GM23338 (cell line): ENCODE results near the gene TRIM14. TPM values are rescaled to one million over a fixed set of nuclear protein-coding genes. Genes with fewer than 3 reads are reported as not detected.

Experiments used
- ATAC-seq: fragments of 200-7000 bp; cut with Tn5 transposase; 3 replicates; pipeline ENCODE4 v1.9.1; 2020
- DNase-seq: peaks from one replicate; pipeline ENCODE4 v3.0.0-alpha.2; 2015; ENCODE audit warnings: low spot score
- H2AFZ ChIP-seq: fragments of 200-600 bp; sonication (generic); 2 replicates; pipeline ENCODE4 v1.8.0; 2016; ENCODE audit warnings: antibody characterized with exemption, mild to moderate bottlenecking, moderate library complexity
- H3F3A ChIP-seq: fragments of 200-600 bp; sonication (generic); replicated peaks from 2 replicates; pipeline ENCODE4 v1.8.0; 2017; ENCODE audit warnings: antibody characterized with exemption, mixed run types, low read depth
- H3K27ac ChIP-seq: fragments of 200-600 bp; sonication (generic); 2 replicates; pipeline ENCODE4 v1.6.1; 2016; ENCODE audit warnings: low read depth
- H3K27me3 ChIP-seq: fragments of 200-600 bp; sonication (generic); 2 replicates; pipeline ENCODE4 v1.8.0; 2016; ENCODE audit warnings: mild to moderate bottlenecking, mixed run types, moderate library complexity; ENCODE audit not compliant: insufficient read depth
- H3K36me3 ChIP-seq: fragments of 200-600 bp; sonication (generic); 2 replicates; pipeline ENCODE4 v1.8.0; 2016; ENCODE audit warnings: mild to moderate bottlenecking; ENCODE audit not compliant: insufficient read depth
- H3K4me1 ChIP-seq: fragments of 200-600 bp; sonication (generic); 2 replicates; pipeline ENCODE4 v1.8.0; 2016; ENCODE audit warnings: mild to moderate bottlenecking, moderate library complexity; ENCODE audit not compliant: insufficient read depth
- H3K4me2 ChIP-seq: fragments of 200-600 bp; sonication (generic); 2 replicates; pipeline ENCODE4 v1.7.1; 2017; ENCODE audit warnings: mixed run types
- H3K4me3 ChIP-seq: fragments of 200-600 bp; sonication (generic); 2 replicates; pipeline ENCODE4 v1.6.1; 2016; ENCODE audit warnings: mixed run types
- H3K79me2 ChIP-seq: fragments of 200-600 bp; sonication (generic); replicated peaks from 2 replicates; pipeline ENCODE4 v1.8.0; 2017; ENCODE audit warnings: mild to moderate bottlenecking; ENCODE audit not compliant: insufficient read depth
- H3K9me2 ChIP-seq: fragments of 200-600 bp; sonication (generic); 2 replicates; pipeline ENCODE4 v1.8.0; 2017; ENCODE audit not compliant: insufficient read depth
- H4K20me1 ChIP-seq: fragments of 200-600 bp; sonication (generic); replicated peaks from 2 replicates; pipeline ENCODE4 v1.8.0; 2017; ENCODE audit warnings: mild to moderate bottlenecking; ENCODE audit not compliant: insufficient read depth
- H3K27ac Mint-ChIP-seq: 2 replicates; pipeline ENCODE4 v1.8.0; 2020; ENCODE audit warnings: inconsistent platforms, mild to moderate bottlenecking, moderate library complexity, mixed read lengths
- H3K27me3 Mint-ChIP-seq: 3 replicates; pipeline ENCODE4 v1.8.0; 2022; ENCODE audit warnings: low read depth, mild to moderate bottlenecking, moderate library complexity, mixed read lengths, inconsistent platforms; ENCODE audit not compliant: insufficient read depth, poor library complexity
- H3K36me3 Mint-ChIP-seq: 3 replicates; pipeline ENCODE4 v1.8.0; 2021; ENCODE audit warnings: low read depth, mild to moderate bottlenecking, inconsistent platforms, moderate library complexity, mixed read lengths
- H3K4me1 Mint-ChIP-seq: 3 replicates; pipeline ENCODE4 v1.8.0; 2020; ENCODE audit warnings: mild to moderate bottlenecking, inconsistent platforms, mixed read lengths
- H3K4me3 Mint-ChIP-seq: 3 replicates; pipeline ENCODE4 v1.8.0; 2021; ENCODE audit warnings: moderate library complexity, mild to moderate bottlenecking, inconsistent platforms, mixed read lengths
- H3K9me3 Mint-ChIP-seq: 3 replicates; pipeline ENCODE4 v1.8.0; 2020; ENCODE audit warnings: moderate library complexity, mild to moderate bottlenecking, inconsistent platforms, mixed read lengths
- CREB1 ChIP-seq: fragments of 250-450 bp; sonication (Bioruptor Pico); IDR thresholded peaks from 2 replicates; pipeline ENCODE4 v1.5.0; 2020; ENCODE audit warnings: low read depth, mild to moderate bottlenecking, moderate library complexity
- EZH2 ChIP-seq: fragments of 200-600 bp; sonication (generic); IDR thresholded peaks from one replicate; pipeline ENCODE4 v1.8.0; 2017; ENCODE audit warnings: antibody characterized with exemption, mild to moderate bottlenecking, low read depth; ENCODE audit not compliant: unreplicated experiment
- EZH2phosphoT487 ChIP-seq: fragments of 200-600 bp; sonication (generic); IDR thresholded peaks from one replicate; pipeline ENCODE4 v1.8.1; 2018; ENCODE audit warnings: antibody characterized with exemption; ENCODE audit not compliant: unreplicated experiment
- JUNB ChIP-seq: IDR thresholded peaks from one replicate; pipeline ENCODE4 v1.6.1; 2016; ENCODE audit warnings: antibody characterized with exemption; ENCODE audit not compliant: unreplicated experiment
- NANOG ChIP-seq: IDR thresholded peaks from 2 replicates; pipeline ENCODE4 v1.6.1; 2016; ENCODE audit warnings: antibody characterized with exemption, borderline replicate concordance
- POLR2AphosphoS5 ChIP-seq: IDR thresholded peaks from 2 replicates; pipeline ENCODE4 v1.6.1; 2016; ENCODE audit warnings: antibody characterized with exemption, low read depth
- REST ChIP-seq: IDR thresholded peaks from one replicate; pipeline ENCODE4 v1.6.1; 2018; ENCODE audit warnings: antibody characterized with exemption; ENCODE audit not compliant: unreplicated experiment
- STAT1 ChIP-seq: IDR thresholded peaks from one replicate; pipeline ENCODE4 v1.6.1; 2016; ENCODE audit warnings: antibody characterized with exemption; ENCODE audit not compliant: unreplicated experiment
- ZNF114 ChIP-seq: fragments of 250-450 bp; sonication (Bioruptor Pico); IDR thresholded peaks from 2 replicates; pipeline ENCODE4 v1.5.0; 2020; ENCODE audit warnings: mild to moderate bottlenecking, moderate library complexity
- ZNF331 ChIP-seq: fragments of 250-450 bp; sonication (Bioruptor Pico); IDR thresholded peaks from 2 replicates; pipeline ENCODE4 v1.5.0; 2020; ENCODE audit warnings: low read depth, mild to moderate bottlenecking, moderate library complexity
- ZNF462 ChIP-seq: fragments of 250-450 bp; sonication (Bioruptor Pico); IDR thresholded peaks from 2 replicates; pipeline ENCODE4 v1.5.0; 2020; ENCODE audit warnings: mild to moderate bottlenecking, moderate library complexity
- polyA plus RNA-seq: library from polyadenylated mRNA; unstranded; fragments of >200 nt; fragmentation: Nextera tagmentation; extraction: Ambion mirVana; gene quantifications from 2 replicates; pipeline ENCODE4 v1.2.1, GENCODE V29; 2016
- total RNA-seq: library from RNA; depleted of rRNA; stranded (reverse); fragments of >200 nt; shearing (Covaris generic); gene quantifications from 2 replicates; pipeline ENCODE4 v1.2.3, GENCODE V29; 2014
- TF ChIP-seq, protein P1 (sequence below), 2 experiments: fragments of 200-600 bp in 1 of 2; sonication (generic) in 1 of 2; conservative IDR thresholded peaks; 2 replicates each; pipeline versions ENCODE4 v1.5.1 to v1.6.1; 2016 to 2017; ENCODE audit warnings: antibody characterized with exemption in 2 of 2, low read depth in 2 of 2, mild to moderate bottlenecking in 2 of 2, moderate library complexity in 1 of 2
- TF ChIP-seq, protein P2 (sequence below): IDR thresholded peaks from 2 replicates; pipeline ENCODE4 v1.6.1; 2016; ENCODE audit warnings: antibody characterized with exemption

TRIM14 gene
- total and polyA plus RNA-seq, 2 experiments from 2014 or later: 17.2 to 25.3 TPM

DNA sequence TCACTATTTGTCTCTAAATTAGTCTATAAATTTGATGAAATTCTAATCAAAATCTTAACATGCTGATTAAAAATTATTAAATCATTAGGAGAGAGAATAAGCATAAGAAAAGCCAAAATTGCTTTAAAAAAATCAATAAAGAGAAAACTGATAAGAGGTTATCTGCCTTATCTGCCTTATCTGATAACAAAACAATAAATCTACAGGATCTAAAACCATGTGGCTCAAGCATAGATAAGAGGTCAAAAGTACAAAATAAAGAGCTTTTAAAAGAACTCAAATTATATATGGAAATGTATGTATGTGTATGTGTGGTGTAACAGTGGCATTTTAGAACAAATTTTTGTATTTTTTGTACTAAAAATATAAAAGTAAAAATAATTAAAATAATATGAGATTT is 18.6 kb downstream of the TRIM14 start:
- no peaks in the 10 kb centered on the region for H3F3A ChIP-seq
- Mint-ChIP-seq H3K27ac (no peak overlapping the region), H3K4me1 (peaks cover 11% of the 10 kb centered on the region), H3K27me3 (peaks cover 8% of the 10 kb centered on the region), H3K36me3 (peaks cover 2% of the 10 kb centered on the region; the same call in 1 of the 3 replicates), H3K4me3 (no peak overlapping the region), H3K9me3 (no peaks in the 10 kb centered on the region)
- H4K20me1 ChIP-seq: no peaks in the 10 kb centered on the region
- ATAC-seq (no peak), DNase-seq (no peak)
- H3K9me2 ChIP-seq: no peaks in the 10 kb centered on the region
- H2AFZ ChIP-seq: no peak overlapping the region
- no peaks in the 10 kb centered on the region for H3K27me3 ChIP-seq
- no peaks in the 10 kb centered on the region for H3K79me2 ChIP-seq
- H3K4me3 ChIP-seq: no peak overlapping the region
- H3K36me3 ChIP-seq: peaks cover 8% of the 10 kb centered on the region; the same call in 1 of the 2 replicates
- no peaks in the 10 kb centered on the region for H3K4me1 ChIP-seq
- no peak overlapping the region for H3K4me2 ChIP-seq
- H3K27ac ChIP-seq: no peak overlapping the region
- TF ChIP-seq STAT1: no peak
- TF ChIP-seq EZH2phosphoT487: no peak
- TF ChIP-seq EZH2: no peak
- no peak for TF ChIP-seq REST
- TF ChIP-seq, protein P1, sequence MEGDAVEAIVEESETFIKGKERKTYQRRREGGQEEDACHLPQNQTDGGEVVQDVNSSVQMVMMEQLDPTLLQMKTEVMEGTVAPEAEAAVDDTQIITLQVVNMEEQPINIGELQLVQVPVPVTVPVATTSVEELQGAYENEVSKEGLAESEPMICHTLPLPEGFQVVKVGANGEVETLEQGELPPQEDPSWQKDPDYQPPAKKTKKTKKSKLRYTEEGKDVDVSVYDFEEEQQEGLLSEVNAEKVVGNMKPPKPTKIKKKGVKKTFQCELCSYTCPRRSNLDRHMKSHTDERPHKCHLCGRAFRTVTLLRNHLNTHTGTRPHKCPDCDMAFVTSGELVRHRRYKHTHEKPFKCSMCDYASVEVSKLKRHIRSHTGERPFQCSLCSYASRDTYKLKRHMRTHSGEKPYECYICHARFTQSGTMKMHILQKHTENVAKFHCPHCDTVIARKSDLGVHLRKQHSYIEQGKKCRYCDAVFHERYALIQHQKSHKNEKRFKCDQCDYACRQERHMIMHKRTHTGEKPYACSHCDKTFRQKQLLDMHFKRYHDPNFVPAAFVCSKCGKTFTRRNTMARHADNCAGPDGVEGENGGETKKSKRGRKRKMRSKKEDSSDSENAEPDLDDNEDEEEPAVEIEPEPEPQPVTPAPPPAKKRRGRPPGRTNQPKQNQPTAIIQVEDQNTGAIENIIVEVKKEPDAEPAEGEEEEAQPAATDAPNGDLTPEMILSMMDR (conservative IDR thresholded peaks at IDR 0.05; ENCODE audit: low read depth in 2 of 2): no peak
- TF ChIP-seq ZNF331: no peak
- no peak for TF ChIP-seq CREB1 (CRISPR knock-in tag)
- TF ChIP-seq ZNF462 (CRISPR knock-in tag): no peak
- TF ChIP-seq NANOG: no peak
- no peak for TF ChIP-seq ZNF114 (CRISPR knock-in tag)
- TF ChIP-seq, protein P2, sequence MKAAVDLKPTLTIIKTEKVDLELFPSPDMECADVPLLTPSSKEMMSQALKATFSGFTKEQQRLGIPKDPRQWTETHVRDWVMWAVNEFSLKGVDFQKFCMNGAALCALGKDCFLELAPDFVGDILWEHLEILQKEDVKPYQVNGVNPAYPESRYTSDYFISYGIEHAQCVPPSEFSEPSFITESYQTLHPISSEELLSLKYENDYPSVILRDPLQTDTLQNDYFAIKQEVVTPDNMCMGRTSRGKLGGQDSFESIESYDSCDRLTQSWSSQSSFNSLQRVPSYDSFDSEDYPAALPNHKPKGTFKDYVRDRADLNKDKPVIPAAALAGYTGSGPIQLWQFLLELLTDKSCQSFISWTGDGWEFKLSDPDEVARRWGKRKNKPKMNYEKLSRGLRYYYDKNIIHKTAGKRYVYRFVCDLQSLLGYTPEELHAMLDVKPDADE: no peak
- TF ChIP-seq JUNB: no peak
- TF ChIP-seq POLR2AphosphoS5: no peak
